Thoracic aorta (tissue), 2 donors: Measurements from ENCODE around the gene P4HA2. TPM values are rescaled to one million over a fixed set of nuclear protein-coding genes. Genes with fewer than 3 reads are reported as not detected.

Experiments used
- ATAC-seq: fragments of 150-250 bp; one replicate; pipeline ENCODE4 v1.8.0; 2017; ENCODE audit warnings: low read depth; ENCODE audit not compliant: insufficient number of reproducible peaks, low FRiP score
- DNase-seq: peaks from one replicate; pipeline ENCODE4 v3.0.0-alpha.2; 2020; ENCODE audit warnings: low spot score
- H3K27ac ChIP-seq, 2 donors: fragments of 200-600 bp; sonication (generic); 1 replicate in 1 of 2; 2 replicates in 1 of 2; pipeline ENCODE4 v1.5.1; 2016; ENCODE audit warnings: mild to moderate bottlenecking in 2 of 2, moderate library complexity in 2 of 2
- H3K27me3 ChIP-seq: fragments of 200-600 bp; sonication (generic); replicated peaks from 2 replicates; pipeline ENCODE4 v1.6.0; 2016; ENCODE audit warnings: mild to moderate bottlenecking; ENCODE audit not compliant: insufficient read depth
- H3K36me3 ChIP-seq: fragments of 200-600 bp; sonication (generic); one replicate; pipeline ENCODE4 v1.5.1; 2016
- H3K4me1 ChIP-seq, 2 donors: fragments of 200-600 bp; sonication (generic); 1 replicate in 1 of 2; 2 replicates in 1 of 2; pipeline versions ENCODE4 v1.5.1 to v1.6.0; 2016; ENCODE audit warnings: low read depth in 2 of 2, mild to moderate bottlenecking in 1 of 2; ENCODE audit not compliant: control insufficient read depth in 1 of 2
- H3K4me3 ChIP-seq: fragments of 200-600 bp; sonication (generic); 2 replicates; pipeline ENCODE4 v1.5.1; 2016; ENCODE audit warnings: mild to moderate bottlenecking
- H3K9me3 ChIP-seq: fragments of 200-600 bp; sonication (generic); 2 replicates; pipeline ENCODE4 v1.5.1; 2016
- CTCF ChIP-seq: fragments of 200-600 bp; sonication (generic); IDR thresholded peaks from one replicate; pipeline ENCODE4 v1.5.1; 2019; ENCODE audit warnings: antibody characterized with exemption
- total RNA-seq, 2 donors: library from RNA; depleted of rRNA; stranded (reverse); fragments of >200 nt; gene quantifications; one replicate each; pipeline versions ENCODE4 v1.1.0 to v1.2.3, GENCODE V29; 2016

P4HA2 gene
- total RNA-seq, 2 donors from 2014 or later = 31.3 to 47.7 TPM

GRCh38 chr5:132225165-132226032 lies 2.3 kb downstream of the P4HA2 start:
- TF ChIP-seq CTCF = no peak
- Histone ChIP-seq H3K27ac (peak overlapping the region in 1 of 2 donors; percentile 31), H3K36me3 (no peaks in the 10 kb centered on the region), H3K27me3 (no peaks in the 10 kb centered on the region), H3K9me3 (no peaks in the 10 kb centered on the region), H3K4me3 (peak overlapping the region; percentile 92), H3K4me1 (peaks cover 30 to 70% of the 10 kb centered on the region in 2 donors)
- peak; percentile 36 for DNase-seq
- ATAC-seq = no peak

GRCh38 chr5:132224716-132225115 lies 2.9 kb downstream of the P4HA2 start:
- ATAC-seq (no peak), DNase-seq (no peak)
- Histone ChIP-seq H3K27ac (peak overlapping the region in 1 of 2 donors; percentile 31), H3K4me1 (peaks cover 30 to 77% of the 10 kb centered on the region in 2 donors), H3K27me3 (no peaks in the 10 kb centered on the region), H3K9me3 (no peaks in the 10 kb centered on the region), H3K36me3 (no peaks in the 10 kb centered on the region), H3K4me3 (peak overlapping the region; percentile 92)
- TF ChIP-seq CTCF = no peak

GRCh38 chr5:132223861-132224260 lies 3.8 kb downstream of the P4HA2 start:
- no peak for DNase-seq
- Histone ChIP-seq H3K4me1 (peaks cover 30 to 85% of the 10 kb centered on the region in 2 donors), H3K36me3 (no peaks in the 10 kb centered on the region), H3K4me3 (no peak overlapping the region), H3K27me3 (no peaks in the 10 kb centered on the region), H3K9me3 (no peaks in the 10 kb centered on the region), H3K27ac (peak overlapping the region; percentile 74 to 85)
- ATAC-seq = no peak
- no peak for TF ChIP-seq CTCF

- no peak for DNase-seq
- Histone ChIP-seq H3K9me3 (no peaks in the 10 kb centered on the region), H3K4me3 (no peak overlapping the region), H3K4me1 (peaks cover 30 to 81% of the 10 kb centered on the region in 2 donors), H3K27me3 (no peaks in the 10 kb centered on the region), H3K27ac (peak overlapping the region; percentile 74 to 85), H3K36me3 (no peaks in the 10 kb centered on the region)
- ATAC-seq = no peak
- TF ChIP-seq CTCF = no peak
Observed at GRCh38 chr5:132222649-132223038, 5.0 kb downstream of the P4HA2 start.

GRCh38 chr5:132221781-132222648 lies 5.6 kb downstream of the P4HA2 start:
- TF ChIP-seq CTCF = peak; percentile 19
- peak; percentile 69 for ATAC-seq
- H3K36me3 ChIP-seq = no peaks in the 10 kb centered on the region
- peak; percentile 33 for DNase-seq
- H3K4me3 ChIP-seq = no peak overlapping the region
- no peaks in the 10 kb centered on the region for H3K27me3 ChIP-seq
- no peaks in the 10 kb centered on the region for H3K9me3 ChIP-seq
- H3K27ac ChIP-seq = peak overlapping the region; percentile 74 to 85
- H3K4me1 ChIP-seq = peaks cover 30 to 80% of the 10 kb centered on the region in 2 donors
